CD4-positive, alpha-beta T cell treated with Interleukin-4 for 1 hour (primary cell): ENCODE data around the gene PISD.

Experiments used
- DNase-seq, 2 donors: peaks; one replicate each; pipeline ENCODE4 v3.0.0-alpha.2; 2020 to 2022

PISD gene

GRCh38 chr22:31652088-31652487, 9.9 kb downstream of the PISD start:
- no peak for DNase-seq

- DNase-seq, result no peak
Observed at GRCh38 chr22:31651664-31652063, 10.4 kb downstream of the PISD start.

DNA sequence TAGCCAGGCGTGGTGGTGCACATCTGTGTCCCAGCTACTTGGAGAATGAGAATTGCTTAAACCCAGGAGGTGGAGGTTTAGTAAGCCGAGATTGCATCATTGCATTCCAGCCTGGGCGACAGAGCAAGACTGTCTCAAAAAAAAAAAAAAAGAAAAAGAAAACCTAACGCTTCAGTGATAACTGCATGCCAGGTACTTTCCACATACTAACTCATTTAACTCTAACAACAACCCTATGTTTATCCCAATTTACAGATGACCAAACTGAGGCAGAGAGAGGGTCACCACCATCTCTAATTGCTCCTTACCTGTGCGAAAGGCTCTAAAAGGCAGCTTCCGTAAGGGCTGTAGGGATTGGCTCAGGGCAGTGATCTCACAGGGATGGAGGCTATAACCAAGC, 11.6 kb downstream of the PISD start:
- DNase-seq, result no peak

- no peak for DNase-seq
Observed at GRCh38 chr22:31647523-31648320, 14.3 kb downstream of the PISD start.

- no peak for DNase-seq
Observed at GRCh38 chr22:31647066-31647465, 14.9 kb downstream of the PISD start.

- DNase-seq, result no peak
Observed at GRCh38 chr22:31646186-31647019, 15.6 kb downstream of the PISD start.

DNA sequence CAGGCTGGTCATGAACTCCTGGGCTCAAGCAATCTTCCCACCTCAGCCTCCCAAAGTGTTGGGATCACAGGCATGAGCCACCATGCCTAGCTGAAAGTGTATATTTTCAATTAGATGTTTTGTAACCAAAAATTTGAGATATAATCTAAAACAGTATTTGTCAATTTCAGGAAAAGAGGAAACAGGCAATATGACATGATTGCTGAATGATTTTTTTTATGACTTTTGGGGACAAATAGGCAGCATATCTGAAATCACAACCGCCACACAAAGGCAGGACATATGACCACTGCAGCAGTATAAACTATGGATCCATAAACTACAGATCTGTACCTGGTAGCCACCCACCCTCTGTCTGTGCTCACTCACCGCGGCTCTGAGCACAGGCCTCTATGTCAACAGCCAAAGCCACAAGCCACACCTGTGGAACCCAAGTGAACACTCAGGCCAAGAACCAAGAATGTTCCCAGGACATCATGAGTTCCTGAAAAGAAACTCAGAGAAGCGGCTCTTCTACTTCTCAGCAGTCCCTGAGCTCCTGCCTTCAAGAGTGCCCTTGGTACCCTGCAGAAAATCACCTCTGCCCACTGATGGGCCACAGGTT, 22.5 kb downstream of the PISD start:
- DNase-seq, result no peak

- DNase-seq, result peak in 1 of 2 donors; percentile 55
Observed at GRCh38 chr22:31637891-31638618, 24.0 kb downstream of the PISD start.

- DNase-seq, result peak in 1 of 2 donors; percentile 51
Observed at GRCh38 chr22:31637447-31637890, 24.5 kb downstream of the PISD start.

GRCh38 chr22:31635638-31636306, 26.2 kb downstream of the PISD start:
- no peak for DNase-seq

DNA sequence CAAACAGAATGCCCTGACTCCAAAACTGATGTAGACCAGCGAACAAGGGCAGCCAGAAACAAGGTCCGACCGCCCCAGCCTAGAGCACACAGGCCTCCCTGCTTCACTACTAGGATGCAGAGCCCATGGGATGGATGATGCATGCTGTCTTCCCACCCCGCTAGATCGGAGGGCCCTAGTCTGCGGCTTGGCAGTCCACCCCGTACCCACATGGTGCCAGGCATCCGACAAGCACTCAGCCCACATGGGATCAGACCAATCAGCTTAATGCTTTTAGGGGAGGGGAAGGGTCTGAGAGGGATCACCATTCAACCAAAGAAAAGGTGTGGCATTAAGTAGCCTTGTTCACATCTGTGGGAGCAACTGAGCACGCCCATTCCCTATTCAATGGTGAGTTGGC, 30.6 kb downstream of the PISD start:
- DNase-seq, result no peak

DNA sequence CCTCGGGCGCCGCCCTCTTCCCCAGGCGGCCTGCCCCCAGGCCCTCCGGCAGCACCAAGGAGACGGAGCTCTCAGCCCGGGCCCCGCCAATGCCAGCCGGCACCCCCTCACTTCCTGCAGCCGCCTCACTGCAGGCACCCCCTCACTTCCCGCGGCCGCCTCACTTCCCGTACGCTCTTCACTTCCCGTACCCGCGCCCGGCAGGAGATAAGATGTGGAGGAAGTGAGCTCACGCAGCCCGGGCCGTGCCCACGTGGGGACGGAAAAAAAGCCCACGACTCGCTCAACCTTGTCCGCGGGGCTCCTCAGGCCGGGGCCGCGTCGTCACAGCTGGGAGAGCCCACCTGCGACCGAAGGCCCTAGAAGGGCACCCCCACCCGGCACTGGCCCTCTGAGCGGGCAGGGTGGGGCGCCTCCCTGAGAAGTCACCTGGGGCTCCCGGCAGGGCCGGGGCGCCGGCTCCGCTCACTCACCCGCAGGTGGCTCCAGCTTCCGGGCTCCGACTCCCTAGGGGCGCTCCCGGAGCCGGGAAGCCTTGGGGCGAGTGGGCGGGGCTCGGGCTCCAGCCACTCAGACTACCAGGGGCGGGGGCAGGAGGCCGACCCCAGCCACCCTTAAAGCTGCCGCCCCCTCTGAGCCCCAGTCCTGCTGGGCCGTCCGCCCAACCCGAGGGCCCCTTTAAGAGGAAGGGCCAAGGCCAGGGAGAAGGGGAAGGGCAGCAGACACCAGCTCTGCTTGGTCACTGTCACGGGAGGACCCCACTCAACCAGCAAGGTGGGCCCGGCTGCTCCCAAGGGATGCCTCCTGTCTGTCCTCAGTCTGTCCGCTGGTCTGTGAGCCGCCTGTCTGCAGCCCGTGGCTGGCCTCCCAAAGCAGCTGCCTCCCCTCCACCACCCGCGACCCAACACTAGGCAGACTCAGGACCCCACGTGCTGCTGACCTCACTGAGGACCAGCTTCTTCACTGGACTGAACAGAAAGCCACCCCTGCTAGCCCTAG, 31.4 kb downstream of the PISD start:
- peak; percentile 90 to 91 for DNase-seq

- no peak for DNase-seq
Observed at GRCh38 chr22:31629741-31630184, 32.3 kb downstream of the PISD start.

DNA sequence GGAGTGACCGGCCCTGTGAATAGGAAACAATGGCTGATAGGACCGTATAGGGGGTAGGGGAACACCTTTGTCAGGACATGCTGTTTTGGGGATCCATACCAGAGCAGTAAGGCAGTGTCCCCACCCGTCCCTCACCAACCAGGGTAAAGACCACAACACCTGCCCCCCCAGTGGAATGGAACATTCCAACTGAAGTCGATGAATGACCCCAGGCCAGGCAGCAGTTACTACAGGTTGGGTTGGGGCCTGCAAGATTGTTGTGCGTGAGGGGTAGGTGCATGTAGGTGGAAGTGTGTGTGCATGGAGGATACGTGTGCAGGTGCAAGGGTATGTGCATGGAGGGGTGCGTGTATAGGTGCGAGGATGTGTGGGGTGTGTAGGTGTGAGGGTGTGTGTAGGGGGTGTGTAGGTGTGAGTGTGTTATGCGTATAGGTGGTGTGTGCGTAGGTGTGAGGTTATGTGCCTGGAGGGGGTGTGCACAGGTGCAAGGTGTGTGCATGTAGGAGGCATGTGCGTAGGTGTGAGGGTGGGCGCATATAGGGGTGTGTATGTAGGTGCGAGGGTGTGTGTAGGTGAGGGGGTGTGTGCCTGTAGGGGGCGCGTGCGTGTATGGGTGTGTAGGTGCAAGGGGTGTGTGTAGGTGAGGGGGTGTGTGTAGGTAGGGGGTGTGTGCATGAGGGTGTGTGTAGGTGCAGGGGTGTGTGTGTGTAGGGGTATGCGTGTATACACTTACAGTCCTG, 32.9 kb downstream of the PISD start:
- no peak for DNase-seq

GRCh38 chr22:31628362-31628761, 33.7 kb downstream of the PISD start:
- no peak for DNase-seq

DNA sequence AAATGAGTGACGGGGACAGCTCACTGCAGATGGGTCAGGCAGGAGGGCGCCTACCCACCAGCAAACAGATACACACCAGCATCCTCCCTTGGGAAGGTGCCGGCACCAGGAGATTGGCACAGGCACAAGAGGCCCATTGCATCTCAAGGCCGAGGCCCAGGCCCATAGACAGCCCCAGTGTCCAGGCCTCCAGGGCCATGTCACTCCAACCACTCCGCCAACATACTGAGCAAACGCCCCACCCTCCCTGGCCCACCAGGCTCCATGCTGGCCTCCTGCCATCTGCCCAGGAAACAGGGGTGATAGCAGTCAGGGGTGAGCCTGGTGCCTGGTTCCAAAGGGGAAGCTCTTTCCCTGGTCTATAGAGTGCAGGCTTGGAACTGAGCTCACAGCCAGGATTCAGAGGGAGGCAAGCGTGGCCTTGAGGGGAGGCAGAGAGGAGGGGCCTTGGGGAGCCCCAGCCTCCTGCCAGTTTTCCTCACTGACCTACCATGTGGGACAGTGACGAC, 34.7 kb downstream of the PISD start:
- DNase-seq, result no peak

DNA sequence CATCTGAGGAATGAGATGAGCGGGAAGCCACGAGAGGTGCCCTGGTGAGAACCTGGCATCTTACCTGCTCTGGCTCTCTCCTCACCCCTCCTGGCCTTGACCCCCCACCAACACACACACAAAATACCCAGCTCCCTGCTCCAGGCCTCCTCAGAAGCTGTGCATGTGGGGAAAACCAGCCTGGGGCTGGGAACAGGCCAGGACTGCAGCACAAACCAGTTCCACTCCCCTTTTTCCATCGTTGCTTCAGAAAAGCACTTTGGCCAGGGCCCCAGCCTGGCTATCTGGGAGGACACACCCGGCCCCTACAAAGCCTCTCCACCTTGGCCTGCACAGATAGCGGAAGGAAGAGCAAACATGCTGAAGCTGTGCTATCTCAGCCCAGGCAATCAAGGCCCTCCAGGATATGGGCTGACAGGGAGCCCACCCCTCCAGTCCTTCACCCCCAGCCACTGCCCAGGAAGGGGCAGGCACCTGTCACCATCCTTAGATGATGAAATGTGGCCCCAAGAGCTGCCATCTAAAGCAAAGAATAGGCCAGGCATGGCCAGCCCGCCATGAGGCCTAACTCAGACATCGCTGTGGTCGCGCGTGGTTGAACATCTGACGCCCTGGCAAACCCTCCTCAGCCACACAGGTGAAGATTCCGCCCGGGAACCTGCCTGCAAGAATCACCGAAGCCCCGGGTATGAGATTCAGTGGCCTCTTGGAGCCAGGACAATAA, 35.4 kb downstream of the PISD start:
- DNase-seq, result no peak

GRCh38 chr22:31625661-31626426, 36.2 kb downstream of the PISD start:
- DNase-seq, result no peak
